HEK293 (cell line): Measurements from ENCODE around the gene MAPK12.

Source experiments
- CTCF ChIA-PET: fragments of 350-600 bp; formaldehyde crosslinking; extraction: SDS; loops from one replicate; lab custom pipeline; 2021; ENCODE audit warnings: antibody characterized with exemption; lab: Yijun Ruan, JAX
- POLR2A ChIA-PET: fragments of 300-600 bp; formaldehyde crosslinking; extraction: SDS; loops from one replicate; lab custom pipeline; 2020; ENCODE audit warnings: antibody characterized with exemption, inconsistent platforms; lab: Yijun Ruan, JAX
- H3K27ac ChIP-seq: fragments of 200-500 bp; sonication (Bioruptor generic); 2 replicates; pipeline ENCODE4 v1.5.1; 2014; ENCODE audit warnings: low read depth, low read length, control low read depth, inconsistent platforms; ENCODE audit errors: extremely low read depth
- H3K36me3 ChIP-seq, 2 experiments: fragments of 200-500 bp in 1 of 2; sonication (Bioruptor generic) in 1 of 2; 1 replicate in 1 of 2; 2 replicates in 1 of 2; pipeline ENCODE4 v1.5.1; 2014 to 2017; ENCODE audit warnings: inconsistent platforms in 2 of 2, low read length in 2 of 2; ENCODE audit not compliant: control insufficient read depth in 2 of 2, insufficient read depth in 1 of 2
- H3K4me1 ChIP-seq: fragments of 200-500 bp; sonication (Bioruptor generic); 2 replicates; pipeline ENCODE4 v1.5.1; 2014; ENCODE audit warnings: mild to moderate bottlenecking, low read length, inconsistent platforms; ENCODE audit not compliant: control insufficient read depth, insufficient read depth
- H3K4me3 ChIP-seq: 2 replicates; pipeline ENCODE4 v1.5.1; 2011; ENCODE audit warnings: low read depth, mild to moderate bottlenecking, control low read depth, low read length, moderate library complexity
- H3K9me3 ChIP-seq: fragments of 200-500 bp; sonication (Bioruptor generic); 2 replicates; pipeline ENCODE4 v1.5.1; 2014; ENCODE audit warnings: low read depth, low read length, inconsistent platforms; ENCODE audit not compliant: control insufficient read depth, insufficient read depth
- BCL11B ChIP-seq: fragments of 450-650 bp; formaldehyde crosslinking; IDR thresholded peaks from 2 replicates; pipeline ENCODE4 v1.5.1; 2016; ENCODE audit warnings: low read depth, missing biosample characterization, missing genetic modification characterization
- KLF1 ChIP-seq: fragments of 450-650 bp; formaldehyde crosslinking; IDR thresholded peaks from 2 replicates; pipeline ENCODE4 v1.5.1; 2016; ENCODE audit warnings: missing biosample characterization, missing genetic modification characterization
- KLF8 ChIP-seq: fragments of 450-650 bp; formaldehyde crosslinking; IDR thresholded peaks from 2 replicates; pipeline ENCODE4 v1.5.1; 2016; ENCODE audit warnings: missing biosample characterization, missing genetic modification characterization
- KLF9 ChIP-seq: fragments of 450-650 bp; formaldehyde crosslinking; IDR thresholded peaks from 2 replicates; pipeline ENCODE4 v1.5.1; 2016; ENCODE audit warnings: missing biosample characterization, missing genetic modification characterization, low read depth
- MYNN ChIP-seq: fragments of 450-650 bp; formaldehyde crosslinking; IDR thresholded peaks from 2 replicates; pipeline ENCODE4 v1.5.1; 2016; ENCODE audit warnings: missing biosample characterization, missing genetic modification characterization, borderline replicate concordance
- MZF1 ChIP-seq: fragments of 450-650 bp; formaldehyde crosslinking; IDR thresholded peaks from 2 replicates; pipeline ENCODE4 v1.5.1; 2017; ENCODE audit warnings: missing biosample characterization, missing genetic modification characterization, borderline replicate concordance
- OVOL3 ChIP-seq: fragments of 450-650 bp; formaldehyde crosslinking; IDR thresholded peaks from 2 replicates; pipeline ENCODE4 v1.5.1; 2016; ENCODE audit warnings: missing biosample characterization, missing genetic modification characterization
- TCF7L2 ChIP-seq: IDR thresholded peaks from 2 replicates; pipeline ENCODE4 v1.6.1; 2011; ENCODE audit warnings: low read depth, mild to moderate bottlenecking, inconsistent platforms, low read length, moderate library complexity, borderline replicate concordance
- YY1 ChIP-seq: fragments of 450-650 bp; formaldehyde crosslinking; IDR thresholded peaks from 2 replicates; pipeline ENCODE4 v1.5.1; 2018; ENCODE audit warnings: missing biosample characterization, missing genetic modification characterization
- ZNF121 ChIP-seq: fragments of 450-650 bp; formaldehyde crosslinking; IDR thresholded peaks from 2 replicates; pipeline ENCODE4 v1.5.1; 2016; ENCODE audit warnings: missing biosample characterization, missing genetic modification characterization
- ZNF146 ChIP-seq: fragments of 450-650 bp; formaldehyde crosslinking; IDR thresholded peaks from 2 replicates; pipeline ENCODE4 v1.5.1; 2016; ENCODE audit warnings: missing biosample characterization, missing genetic modification characterization
- ZNF16 ChIP-seq: fragments of 450-650 bp; formaldehyde crosslinking; IDR thresholded peaks from 2 replicates; pipeline ENCODE4 v1.5.1; 2016; ENCODE audit warnings: low read depth, missing biosample characterization, missing genetic modification characterization
- ZNF274 ChIP-seq, 2 experiments: fragments of 200-500 bp in 1 of 2; fragments of 450-650 bp in 1 of 2; sonication (Bioruptor generic) in 1 of 2; formaldehyde crosslinking in 1 of 2; IDR thresholded peaks; 2 replicates each; pipeline versions ENCODE4 v1.5.1 to v1.6.1; 2014 to 2016; ENCODE audit warnings: borderline replicate concordance in 1 of 2, inconsistent platforms in 1 of 2, low read length in 1 of 2, missing biosample characterization in 1 of 2, missing genetic modification characterization in 1 of 2
- ZNF391 ChIP-seq: fragments of 450-650 bp; formaldehyde crosslinking; IDR thresholded peaks from 2 replicates; pipeline ENCODE4 v1.5.1; 2016; ENCODE audit warnings: low read depth, missing biosample characterization, missing genetic modification characterization, borderline replicate concordance
- ZNF600 ChIP-seq: fragments of 450-650 bp; formaldehyde crosslinking; IDR thresholded peaks from 2 replicates; pipeline ENCODE4 v1.5.1; 2016; ENCODE audit warnings: missing biosample characterization, missing genetic modification characterization
- ZNF747 ChIP-seq: fragments of 450-650 bp; formaldehyde crosslinking; IDR thresholded peaks from 2 replicates; pipeline ENCODE4 v1.5.1; 2016; ENCODE audit warnings: missing biosample characterization, missing genetic modification characterization
- ZNF776 ChIP-seq: fragments of 450-650 bp; formaldehyde crosslinking; IDR thresholded peaks from 2 replicates; pipeline ENCODE4 v1.5.0; 2017; ENCODE audit warnings: missing biosample characterization, missing genetic modification characterization, borderline replicate concordance
- TF ChIP-seq, protein P1 (sequence below): fragments of 450-650 bp; formaldehyde crosslinking; IDR thresholded peaks from 2 replicates; pipeline ENCODE4 v1.5.1; 2016; ENCODE audit warnings: missing biosample characterization, missing genetic modification characterization
- TF ChIP-seq, protein P2 (sequence below): fragments of 450-650 bp; formaldehyde crosslinking; IDR thresholded peaks from 2 replicates; pipeline ENCODE4 v1.5.1; 2017; ENCODE audit warnings: missing biosample characterization, missing genetic modification characterization
- TF ChIP-seq, protein P3 (sequence below): fragments of 450-650 bp; formaldehyde crosslinking; IDR thresholded peaks from 2 replicates; pipeline ENCODE4 v1.5.1; 2016; ENCODE audit warnings: missing biosample characterization, missing genetic modification characterization
- TF ChIP-seq, protein P4 (sequence below): fragments of 450-650 bp; formaldehyde crosslinking; IDR thresholded peaks from 2 replicates; pipeline ENCODE4 v1.5.1; 2017; ENCODE audit warnings: missing biosample characterization, missing genetic modification characterization

Gene MAPK12

DNA sequence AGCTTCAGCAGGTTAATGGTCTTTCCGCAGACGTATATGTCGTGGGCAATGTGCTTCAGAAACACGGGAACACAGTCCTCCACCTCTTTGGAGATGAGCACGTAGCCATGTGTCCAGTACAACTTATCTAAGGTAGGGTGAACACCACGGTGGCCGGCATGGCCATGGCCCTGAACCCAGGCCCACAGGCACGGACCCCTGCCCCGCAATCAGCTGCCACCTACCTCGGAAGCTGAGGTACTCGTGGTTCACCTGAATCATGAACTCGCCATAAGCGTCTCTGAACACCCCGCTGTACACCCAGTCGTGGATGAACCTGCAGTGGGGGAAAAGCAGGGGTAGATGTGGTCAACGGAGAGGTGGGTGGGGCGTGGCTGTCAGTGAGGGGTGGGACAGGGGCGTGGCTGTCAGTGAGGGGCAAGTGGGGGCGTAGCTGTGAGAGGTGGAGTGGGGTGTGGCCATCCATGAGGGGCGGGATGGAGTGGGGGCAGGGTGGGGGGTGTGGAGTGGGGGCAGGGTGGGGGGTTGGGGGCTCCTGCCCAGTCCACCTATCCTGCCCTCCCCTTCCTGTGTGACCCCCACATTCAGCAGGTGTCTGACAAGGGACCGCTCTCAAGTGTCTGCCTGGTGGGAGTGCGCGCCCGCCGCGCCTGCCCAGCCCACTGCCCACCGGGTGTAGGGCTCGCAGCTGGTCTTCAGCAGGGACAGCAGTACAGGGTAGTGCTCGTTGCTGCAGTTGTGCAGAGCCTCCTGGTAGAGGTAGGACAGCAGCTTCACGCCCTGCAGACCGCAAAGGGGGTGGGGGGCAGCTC, 35.2 kb downstream of the MAPK12 start:
- Histone ChIP-seq H3K36me3 (peaks cover 32 to 83% of the 10 kb centered on the region in 2 experiments), H3K4me3 (no peak overlapping the region), H3K9me3 (no peaks in the 10 kb centered on the region), H3K4me1 (no peaks in the 10 kb centered on the region; the same call in 1 of the 2 replicates), H3K27ac (no peak overlapping the region)
- POLR2A ChIA-PET = no interaction called here
- CTCF ChIA-PET = interaction anchor here (0.6 to 1.4 kb wide), 4 partner anchors 12 to 395 kb away, joined by 3 to 5 read pairs (median 3); no protein-coding TSS in a partner anchor
- TF ChIP-seq ZNF776 (no peak), OVOL3 (tag by site-specific recombination) (no peak), ZNF600 (tag by site-specific recombination) (no peak), KLF1 (tag by site-specific recombination) (peak; percentile 98), KLF9 (tag by site-specific recombination) (peak; percentile 56; the same call in 1 of the 2 replicates), KLF8 (peak; percentile 40; the same call in 1 of the 2 replicates)
- TF ChIP-seq, protein P1, sequence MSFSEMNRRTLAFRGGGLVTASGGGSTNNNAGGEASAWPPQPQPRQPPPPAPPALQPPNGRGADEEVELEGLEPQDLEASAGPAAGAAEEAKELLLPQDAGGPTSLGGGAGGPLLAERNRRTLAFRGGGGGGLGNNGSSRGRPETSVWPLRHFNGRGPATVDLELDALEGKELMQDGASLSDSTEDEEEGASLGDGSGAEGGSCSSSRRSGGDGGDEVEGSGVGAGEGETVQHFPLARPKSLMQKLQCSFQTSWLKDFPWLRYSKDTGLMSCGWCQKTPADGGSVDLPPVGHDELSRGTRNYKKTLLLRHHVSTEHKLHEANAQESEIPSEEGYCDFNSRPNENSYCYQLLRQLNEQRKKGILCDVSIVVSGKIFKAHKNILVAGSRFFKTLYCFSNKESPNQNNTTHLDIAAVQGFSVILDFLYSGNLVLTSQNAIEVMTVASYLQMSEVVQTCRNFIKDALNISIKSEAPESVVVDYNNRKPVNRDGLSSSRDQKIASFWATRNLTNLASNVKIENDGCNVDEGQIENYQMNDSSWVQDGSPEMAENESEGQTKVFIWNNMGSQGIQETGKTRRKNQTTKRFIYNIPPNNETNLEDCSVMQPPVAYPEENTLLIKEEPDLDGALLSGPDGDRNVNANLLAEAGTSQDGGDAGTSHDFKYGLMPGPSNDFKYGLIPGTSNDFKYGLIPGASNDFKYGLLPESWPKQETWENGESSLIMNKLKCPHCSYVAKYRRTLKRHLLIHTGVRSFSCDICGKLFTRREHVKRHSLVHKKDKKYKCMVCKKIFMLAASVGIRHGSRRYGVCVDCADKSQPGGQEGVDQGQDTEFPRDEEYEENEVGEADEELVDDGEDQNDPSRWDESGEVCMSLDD (tag by site-specific recombination) = no peak

DNA sequence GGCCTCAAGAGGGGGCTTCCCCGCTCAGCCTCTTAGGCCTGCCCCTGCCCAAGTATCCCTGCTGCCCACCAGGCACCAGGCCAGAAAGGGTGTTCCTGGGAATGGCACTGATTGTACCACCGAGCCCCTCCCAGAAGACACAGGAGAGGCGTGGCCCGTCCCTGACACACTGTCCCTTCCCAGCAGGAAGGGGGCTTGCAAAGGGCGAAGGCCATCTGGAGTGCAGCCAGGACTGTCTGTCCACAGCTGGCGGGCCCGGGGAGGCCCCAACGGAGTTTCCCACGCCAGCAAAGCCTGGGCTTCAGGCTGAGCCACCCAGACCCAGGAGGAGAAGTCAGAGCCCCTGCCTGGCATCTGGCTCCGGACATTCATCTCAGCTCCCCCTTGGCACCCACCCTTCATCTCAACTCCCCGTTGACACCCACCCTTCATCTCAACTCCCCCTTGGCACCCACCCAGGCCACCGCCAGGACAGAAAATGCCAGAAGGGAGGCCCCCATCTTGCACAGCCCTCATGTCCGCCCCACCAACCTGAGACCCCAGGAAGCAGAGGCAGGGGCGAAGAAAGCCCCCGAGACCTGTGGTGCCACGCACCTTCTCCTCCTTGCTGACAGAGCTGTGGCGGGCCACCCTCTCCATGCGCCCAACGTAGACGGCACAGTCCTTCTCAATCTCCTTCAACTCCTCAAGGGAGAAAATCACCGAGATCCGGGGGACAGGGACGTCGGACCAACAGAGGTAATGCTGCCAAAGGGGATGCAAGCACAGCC, 36.1 kb downstream of the MAPK12 start:
- Histone ChIP-seq H3K27ac (no peak overlapping the region), H3K4me1 (no peaks in the 10 kb centered on the region; the same call in 1 of the 2 replicates), H3K9me3 (no peaks in the 10 kb centered on the region), H3K4me3 (no peak overlapping the region), H3K36me3 (peaks cover 24 to 92% of the 10 kb centered on the region in 2 experiments)
- POLR2A ChIA-PET = no interaction called here
- no peak for TF ChIP-seq ZNF391 (tag by site-specific recombination)
- no peak for TF ChIP-seq ZNF146
- TF ChIP-seq ZNF747 (tag by site-specific recombination) = no peak
- TF ChIP-seq KLF1 (tag by site-specific recombination) = 0 out of 2 replicates have a peak, but pooled peaks have one; percentile 13
- CTCF ChIA-PET = interaction anchor here (1.4 to 1.6 kb wide), 2 partner anchors 16 to 51 kb away, joined by 3 to 6 read pairs; no protein-coding TSS in a partner anchor

DNA sequence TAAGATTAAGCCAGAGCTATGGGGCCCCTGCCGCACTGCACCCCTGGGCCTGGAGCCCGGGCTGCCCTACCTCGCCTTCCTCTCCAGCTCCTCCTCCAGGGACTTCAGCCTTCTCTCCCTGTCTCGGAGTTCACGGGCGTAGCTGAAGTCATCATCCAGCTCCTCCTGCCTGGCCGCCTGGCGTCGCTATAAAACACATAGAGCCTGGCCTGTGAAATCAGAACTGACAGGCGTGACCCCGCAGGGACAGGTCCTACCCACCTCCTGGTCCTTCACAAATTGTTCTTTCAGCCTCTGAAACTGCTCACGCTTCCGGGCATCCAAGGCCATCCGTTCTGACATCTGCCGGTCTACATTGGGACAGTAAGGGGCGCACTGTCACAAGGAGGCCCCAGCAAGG, 37.4 kb downstream of the MAPK12 start:
- ChIA-PET POLR2A (interaction anchor here (0.9 kb wide), 1 partner anchor 20 kb away, joined by 3 read pairs; no protein-coding TSS in a partner anchor), CTCF (interaction anchor here (0.8 to 1.6 kb wide), 2 partner anchors 17 to 78 kb away, joined by 4 to 6 read pairs; no protein-coding TSS in a partner anchor)
- no peak overlapping the region for H3K27ac ChIP-seq
- H3K4me3 ChIP-seq = no peak overlapping the region
- no peaks in the 10 kb centered on the region for H3K9me3 ChIP-seq
- H3K4me1 ChIP-seq = peaks cover 2% of the 10 kb centered on the region; the same call in 1 of the 2 replicates
- H3K36me3 ChIP-seq = peaks cover 17 to 95% of the 10 kb centered on the region in 2 experiments
- TF ChIP-seq ZNF16 (tag by site-specific recombination) (no peak), TCF7L2 (no peak), MZF1 (tag by site-specific recombination) (no peak), BCL11B (tag by site-specific recombination) (no peak), ZNF121 (tag by site-specific recombination) (no peak), ZNF274 (IDR thresholded peaks at IDR 0.05; ENCODE audit: low read length) (no peak), ZNF274 (tag by site-specific recombination; IDR thresholded peaks at IDR 0.05; ENCODE audit: borderline replicate concordance) (no peak), MYNN (tag by site-specific recombination) (no peak), YY1 (tag by site-specific recombination) (no peak)
- TF ChIP-seq, protein P2, sequence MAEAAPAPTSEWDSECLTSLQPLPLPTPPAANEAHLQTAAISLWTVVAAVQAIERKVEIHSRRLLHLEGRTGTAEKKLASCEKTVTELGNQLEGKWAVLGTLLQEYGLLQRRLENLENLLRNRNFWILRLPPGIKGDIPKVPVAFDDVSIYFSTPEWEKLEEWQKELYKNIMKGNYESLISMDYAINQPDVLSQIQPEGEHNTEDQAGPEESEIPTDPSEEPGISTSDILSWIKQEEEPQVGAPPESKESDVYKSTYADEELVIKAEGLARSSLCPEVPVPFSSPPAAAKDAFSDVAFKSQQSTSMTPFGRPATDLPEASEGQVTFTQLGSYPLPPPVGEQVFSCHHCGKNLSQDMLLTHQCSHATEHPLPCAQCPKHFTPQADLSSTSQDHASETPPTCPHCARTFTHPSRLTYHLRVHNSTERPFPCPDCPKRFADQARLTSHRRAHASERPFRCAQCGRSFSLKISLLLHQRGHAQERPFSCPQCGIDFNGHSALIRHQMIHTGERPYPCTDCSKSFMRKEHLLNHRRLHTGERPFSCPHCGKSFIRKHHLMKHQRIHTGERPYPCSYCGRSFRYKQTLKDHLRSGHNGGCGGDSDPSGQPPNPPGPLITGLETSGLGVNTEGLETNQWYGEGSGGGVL = no peak
- TF ChIP-seq, protein P3, sequence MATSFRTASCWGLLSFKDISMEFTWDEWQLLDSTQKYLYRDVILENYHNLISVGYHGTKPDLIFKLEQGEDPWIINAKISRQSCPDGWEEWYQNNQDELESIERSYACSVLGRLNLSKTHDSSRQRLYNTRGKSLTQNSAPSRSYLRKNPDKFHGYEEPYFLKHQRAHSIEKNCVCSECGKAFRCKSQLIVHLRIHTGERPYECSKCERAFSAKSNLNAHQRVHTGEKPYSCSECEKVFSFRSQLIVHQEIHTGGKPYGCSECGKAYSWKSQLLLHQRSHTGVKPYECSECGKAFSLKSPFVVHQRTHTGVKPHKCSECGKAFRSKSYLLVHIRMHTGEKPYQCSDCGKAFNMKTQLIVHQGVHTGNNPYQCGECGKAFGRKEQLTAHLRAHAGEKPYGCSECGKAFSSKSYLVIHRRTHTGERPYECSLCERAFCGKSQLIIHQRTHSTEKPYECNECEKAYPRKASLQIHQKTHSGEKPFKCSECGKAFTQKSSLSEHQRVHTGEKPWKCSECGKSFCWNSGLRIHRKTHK (tag by site-specific recombination) = no peak
- TF ChIP-seq, protein P4, sequence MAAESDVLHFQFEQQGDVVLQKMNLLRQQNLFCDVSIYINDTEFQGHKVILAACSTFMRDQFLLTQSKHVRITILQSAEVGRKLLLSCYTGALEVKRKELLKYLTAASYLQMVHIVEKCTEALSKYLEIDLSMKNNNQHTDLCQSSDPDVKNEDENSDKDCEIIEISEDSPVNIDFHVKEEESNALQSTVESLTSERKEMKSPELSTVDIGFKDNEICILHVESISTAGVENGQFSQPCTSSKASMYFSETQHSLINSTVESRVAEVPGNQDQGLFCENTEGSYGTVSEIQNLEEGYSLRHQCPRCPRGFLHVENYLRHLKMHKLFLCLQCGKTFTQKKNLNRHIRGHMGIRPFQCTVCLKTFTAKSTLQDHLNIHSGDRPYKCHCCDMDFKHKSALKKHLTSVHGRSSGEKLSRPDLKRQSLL (tag by site-specific recombination) = no peak
